ENCODE measurements around the gene SLC29A1. TPM values are rescaled to one million over a fixed set of nuclear protein-coding genes. Genes with fewer than 3 reads are reported as not detected.
A peak's percentile ranks its signal among the peaks of the same experiment; 100 is the strongest.

SLC29A1 gene
- total and polyA plus RNA-seq, 2 of the 8 experiments (the other 6 are each of a cell fraction or from before 2014, with no cell fraction given), result 187 to 558 TPM

- TF ChIP-seq, protein P1, sequence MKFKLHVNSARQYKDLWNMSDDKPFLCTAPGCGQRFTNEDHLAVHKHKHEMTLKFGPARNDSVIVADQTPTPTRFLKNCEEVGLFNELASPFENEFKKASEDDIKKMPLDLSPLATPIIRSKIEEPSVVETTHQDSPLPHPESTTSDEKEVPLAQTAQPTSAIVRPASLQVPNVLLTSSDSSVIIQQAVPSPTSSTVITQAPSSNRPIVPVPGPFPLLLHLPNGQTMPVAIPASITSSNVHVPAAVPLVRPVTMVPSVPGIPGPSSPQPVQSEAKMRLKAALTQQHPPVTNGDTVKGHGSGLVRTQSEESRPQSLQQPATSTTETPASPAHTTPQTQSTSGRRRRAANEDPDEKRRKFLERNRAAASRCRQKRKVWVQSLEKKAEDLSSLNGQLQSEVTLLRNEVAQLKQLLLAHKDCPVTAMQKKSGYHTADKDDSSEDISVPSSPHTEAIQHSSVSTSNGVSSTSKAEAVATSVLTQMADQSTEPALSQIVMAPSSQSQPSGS (IDR thresholded peaks at IDR 0.05; ENCODE audit: low read length), result 0 out of 2 replicates have a peak, but pooled peaks have one; percentile 43
- TF ChIP-seq SP1 (IDR thresholded peaks at IDR 0.05; ENCODE audit: low read depth, low read length) (no peak), KDM5A (IDR thresholded peaks at IDR 0.05; ENCODE audit: low read length) (no peak), SIN3A (conservative IDR thresholded peaks at IDR 0.05 in 1 of 2, IDR thresholded peaks at IDR 0.05 in 1 of 2; ENCODE audit: low read depth in 1 of 2, low read length in 2 of 2) (no peak)
These were observed 27.3 kb downstream of the SLC29A1 start (continued) for GRCh38 chr6:44250718-44251123.
